Upper lobe of right lung (tissue), 1 donor: Measurements from ENCODE around the gene BMP6. TPM values are rescaled to one million over a fixed set of nuclear protein-coding genes. Genes with fewer than 3 reads are reported as not detected.
"Not testable (repeated sequence)": the region's sequence is repeated elsewhere in the genome, so short reads cannot be mapped to it uniquely, and the experiment has no call there.

Source experiments
- ATAC-seq: fragments of 200-7000 bp; cut with Tn5 transposase; one replicate; pipeline ENCODE4 v1.9.1; 2020; ENCODE audit warnings: mild to moderate bottlenecking, moderate library complexity
- DNase-seq: peaks from one replicate; pipeline ENCODE4 v3.0.0-alpha.2; 2020
- H3K27ac ChIP-seq: fragments of 200-600 bp; one replicate; pipeline ENCODE4 v1.8.0; 2022
- H3K27me3 ChIP-seq: fragments of 200-600 bp; one replicate; pipeline ENCODE4 v1.8.0; 2022; ENCODE audit warnings: mild to moderate bottlenecking
- H3K36me3 ChIP-seq: fragments of 200-600 bp; one replicate; pipeline ENCODE4 v1.8.0; 2022
- H3K4me1 ChIP-seq: fragments of 200-600 bp; one replicate; pipeline ENCODE4 v1.8.0; 2022
- H3K4me3 ChIP-seq: fragments of 200-600 bp; one replicate; pipeline ENCODE4 v1.8.0; 2022; ENCODE audit warnings: mild to moderate bottlenecking
- H3K9me3 ChIP-seq: fragments of 200-600 bp; one replicate; pipeline ENCODE4 v1.8.0; 2022
- intact Hi-C: fragments of 100-400 bp; cut with DNase I; formaldehyde crosslinking; loops from one replicate; pipeline ENCODE4 v1.11.0; 2022
- total RNA-seq: library from RNA; stranded (reverse); fragmentation: NEBNext Ultra II Directional; extraction: Animal tissue kit (Norgen Biotek cat#: 25700); gene quantifications from one replicate; pipeline ENCODE4 v1.2.1, GENCODE V29; 2021
- TF ChIP-seq, protein P1 (sequence below): fragments of 200-600 bp; IDR thresholded peaks from one replicate; pipeline ENCODE4 v1.8.0; 2022; ENCODE audit warnings: antibody characterized with exemption
- donor health status: DM: no; HTN: yes; CAD: no; lungs with severe emphysema.

Gene BMP6
- total RNA-seq, 1 donor from 2014 or later, result 6.6 TPM

DNA sequence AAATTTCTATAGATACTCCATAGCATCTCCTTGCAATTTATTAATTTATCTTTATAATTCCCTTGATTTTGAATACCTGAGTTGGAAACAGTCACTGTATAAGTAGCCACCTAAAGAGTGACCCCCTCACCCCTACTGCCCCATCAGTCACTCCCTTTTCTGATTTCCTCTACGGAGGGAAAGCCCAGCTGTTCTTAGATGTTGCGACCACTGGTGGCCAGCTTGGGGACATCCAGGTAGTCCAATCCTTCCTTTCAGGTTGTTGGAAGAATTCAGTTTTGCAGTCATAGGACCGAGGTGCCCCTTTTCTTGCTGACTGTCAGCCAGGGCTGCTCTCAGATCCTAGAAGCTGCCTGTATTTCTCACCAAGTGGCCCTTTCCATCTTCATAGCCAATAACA is 87.8 kb downstream of the BMP6 start:
- no peak for DNase-seq
- no peak for ATAC-seq
- Histone ChIP-seq H3K9me3 (no peaks in the 10 kb centered on the region), H3K36me3 (no peaks in the 10 kb centered on the region), H3K4me1 (no peaks in the 10 kb centered on the region), H3K27me3 (no peaks in the 10 kb centered on the region), H3K4me3 (no peak overlapping the region), H3K27ac (no peak overlapping the region)
- TF ChIP-seq, protein P1, sequence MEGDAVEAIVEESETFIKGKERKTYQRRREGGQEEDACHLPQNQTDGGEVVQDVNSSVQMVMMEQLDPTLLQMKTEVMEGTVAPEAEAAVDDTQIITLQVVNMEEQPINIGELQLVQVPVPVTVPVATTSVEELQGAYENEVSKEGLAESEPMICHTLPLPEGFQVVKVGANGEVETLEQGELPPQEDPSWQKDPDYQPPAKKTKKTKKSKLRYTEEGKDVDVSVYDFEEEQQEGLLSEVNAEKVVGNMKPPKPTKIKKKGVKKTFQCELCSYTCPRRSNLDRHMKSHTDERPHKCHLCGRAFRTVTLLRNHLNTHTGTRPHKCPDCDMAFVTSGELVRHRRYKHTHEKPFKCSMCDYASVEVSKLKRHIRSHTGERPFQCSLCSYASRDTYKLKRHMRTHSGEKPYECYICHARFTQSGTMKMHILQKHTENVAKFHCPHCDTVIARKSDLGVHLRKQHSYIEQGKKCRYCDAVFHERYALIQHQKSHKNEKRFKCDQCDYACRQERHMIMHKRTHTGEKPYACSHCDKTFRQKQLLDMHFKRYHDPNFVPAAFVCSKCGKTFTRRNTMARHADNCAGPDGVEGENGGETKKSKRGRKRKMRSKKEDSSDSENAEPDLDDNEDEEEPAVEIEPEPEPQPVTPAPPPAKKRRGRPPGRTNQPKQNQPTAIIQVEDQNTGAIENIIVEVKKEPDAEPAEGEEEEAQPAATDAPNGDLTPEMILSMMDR, result no peak
- intact Hi-C loops, result no loop called here

DNA sequence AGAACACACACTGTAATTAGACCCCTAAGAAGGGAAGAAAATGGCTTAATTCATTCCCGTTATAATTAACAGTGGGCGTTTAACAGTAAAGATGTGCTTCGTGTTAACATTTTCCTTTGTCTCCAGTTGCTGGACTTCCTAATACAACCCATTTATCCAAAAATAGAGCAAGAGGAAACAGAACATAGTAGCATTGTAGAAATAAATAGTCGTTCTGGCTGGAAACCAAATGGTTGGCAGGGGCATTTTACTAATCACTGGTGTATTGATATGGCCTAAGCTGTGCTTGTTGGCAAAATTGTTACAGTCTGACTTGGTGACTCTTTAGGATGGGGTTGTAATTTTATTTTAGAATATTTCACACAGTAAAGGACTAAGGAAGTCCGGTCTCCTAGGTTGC is 89.8 kb downstream of the BMP6 start:
- ATAC-seq (no peak), DNase-seq (no peak)
- TF ChIP-seq, protein P1, result no peak
- Histone ChIP-seq H3K27ac (no peak overlapping the region), H3K4me1 (no peaks in the 10 kb centered on the region), H3K4me3 (no peak overlapping the region), H3K36me3 (no peaks in the 10 kb centered on the region), H3K9me3 (no peaks in the 10 kb centered on the region), H3K27me3 (no peaks in the 10 kb centered on the region)
- intact Hi-C loops, result no loop called here

DNA sequence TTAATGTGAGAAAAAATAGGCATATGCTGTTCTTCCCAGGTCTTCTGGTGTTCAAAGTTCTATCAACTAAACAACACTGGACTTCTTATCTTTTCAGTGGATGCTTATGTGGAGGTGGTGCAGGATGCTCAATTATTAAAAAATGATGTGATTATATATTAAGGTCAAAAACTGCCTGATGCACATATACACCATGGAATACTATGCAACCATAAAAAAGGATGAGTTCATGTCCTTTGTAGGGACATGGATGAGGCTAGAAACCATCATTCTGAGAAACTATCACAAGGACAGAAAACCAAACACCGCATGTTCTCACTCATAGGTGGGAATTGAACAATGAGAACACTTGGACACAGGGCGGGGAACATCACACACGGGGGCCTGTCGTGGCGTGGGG is 91.3 kb downstream of the BMP6 start:
- H3K27ac ChIP-seq, H3K9me3 ChIP-seq, ATAC-seq, H3K4me3 ChIP-seq, DNase-seq, H3K36me3 ChIP-seq, H3K4me1 ChIP-seq, intact Hi-C loops, H3K27me3 ChIP-seq: not testable (repeated sequence)

DNA sequence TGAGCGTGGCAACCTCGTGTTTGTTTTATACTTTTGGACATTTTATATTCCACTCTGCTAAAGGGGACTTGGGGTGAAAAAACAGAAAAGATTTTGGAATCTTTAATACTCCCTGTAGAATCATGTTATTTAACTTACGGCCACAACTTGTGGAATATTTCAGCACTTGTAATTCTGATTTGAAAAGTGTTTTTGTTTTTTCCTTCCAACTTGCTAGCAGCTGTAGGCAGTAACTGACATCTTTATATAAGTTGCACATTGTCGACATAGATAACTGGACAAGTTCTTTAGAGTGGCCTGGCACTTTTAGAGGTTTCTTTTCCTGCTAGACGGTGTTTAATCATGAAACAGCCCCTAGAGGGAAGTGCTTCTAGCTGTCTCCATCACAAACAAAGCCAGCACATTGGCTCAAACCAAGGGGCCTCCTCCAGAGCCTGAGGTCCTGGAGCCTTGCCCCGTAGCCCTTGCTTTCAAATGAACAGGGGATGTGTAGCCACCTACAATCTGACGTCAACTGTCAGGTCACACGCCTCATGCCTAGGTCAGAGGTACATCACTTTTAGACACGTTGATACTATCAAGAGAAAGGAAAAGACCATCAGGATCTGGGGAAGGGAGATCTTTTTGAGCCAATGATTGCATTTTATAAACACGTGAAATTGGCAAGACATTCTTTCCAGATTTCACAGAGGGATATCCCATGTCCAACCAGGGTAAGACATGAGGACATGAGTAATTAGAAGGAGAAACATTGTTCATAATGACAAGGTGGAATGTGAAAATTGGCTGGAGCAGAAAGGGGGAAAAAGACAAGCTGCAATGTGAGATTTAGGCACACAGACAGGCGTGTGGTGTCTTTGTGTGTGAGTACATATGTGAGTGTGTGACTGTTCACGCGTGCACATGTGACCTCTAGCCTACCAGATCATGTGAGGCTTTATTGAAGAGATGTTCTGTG is 92.6 kb downstream of the BMP6 start:
- H3K9me3 ChIP-seq, result no peaks in the 10 kb centered on the region
- H3K4me3 ChIP-seq, result no peak overlapping the region
- no peaks in the 10 kb centered on the region for H3K36me3 ChIP-seq
- ATAC-seq (no peak), DNase-seq (no peak)
- no peaks in the 10 kb centered on the region for H3K27me3 ChIP-seq
- intact Hi-C loops, result no loop called here
- H3K4me1 ChIP-seq, result no peaks in the 10 kb centered on the region
- TF ChIP-seq, protein P1, result no peak
- no peak overlapping the region for H3K27ac ChIP-seq

DNA sequence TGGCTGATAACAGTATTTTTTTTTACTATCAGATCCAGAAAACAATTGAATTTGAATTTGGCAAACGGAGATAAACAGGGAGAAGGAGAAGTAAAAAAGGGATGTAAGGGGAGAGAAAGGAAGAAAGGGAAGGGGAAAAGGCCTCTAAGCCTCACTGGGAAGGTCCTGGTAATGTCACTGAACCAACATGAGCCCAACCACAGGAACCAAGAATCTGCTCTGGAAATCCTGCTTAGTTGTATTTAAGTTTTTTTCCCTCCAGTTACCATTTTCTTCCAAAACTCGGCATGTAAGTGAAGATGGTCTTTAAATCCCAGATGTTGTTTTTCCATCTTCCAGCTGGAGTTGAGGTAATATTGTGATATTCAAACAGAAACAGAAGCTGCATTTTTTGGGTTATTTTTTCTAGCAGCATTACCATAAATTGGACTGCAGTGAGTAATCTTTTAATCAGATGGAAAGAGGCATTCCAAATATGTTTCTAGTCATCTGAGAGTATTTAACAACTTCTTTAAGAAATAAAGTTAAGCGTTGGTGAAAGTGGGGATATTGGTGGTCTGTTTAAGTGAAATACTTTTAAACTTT is 93.6 kb downstream of the BMP6 start:
- TF ChIP-seq, protein P1, result no peak
- no peaks in the 10 kb centered on the region for H3K27me3 ChIP-seq
- no peak for DNase-seq
- no peaks in the 10 kb centered on the region for H3K4me1 ChIP-seq
- no peak overlapping the region for H3K4me3 ChIP-seq
- intact Hi-C loops, result no loop called here
- ATAC-seq, result no peak
- H3K9me3 ChIP-seq, result no peaks in the 10 kb centered on the region
- H3K27ac ChIP-seq, result no peak overlapping the region
- H3K36me3 ChIP-seq, result no peaks in the 10 kb centered on the region

DNA sequence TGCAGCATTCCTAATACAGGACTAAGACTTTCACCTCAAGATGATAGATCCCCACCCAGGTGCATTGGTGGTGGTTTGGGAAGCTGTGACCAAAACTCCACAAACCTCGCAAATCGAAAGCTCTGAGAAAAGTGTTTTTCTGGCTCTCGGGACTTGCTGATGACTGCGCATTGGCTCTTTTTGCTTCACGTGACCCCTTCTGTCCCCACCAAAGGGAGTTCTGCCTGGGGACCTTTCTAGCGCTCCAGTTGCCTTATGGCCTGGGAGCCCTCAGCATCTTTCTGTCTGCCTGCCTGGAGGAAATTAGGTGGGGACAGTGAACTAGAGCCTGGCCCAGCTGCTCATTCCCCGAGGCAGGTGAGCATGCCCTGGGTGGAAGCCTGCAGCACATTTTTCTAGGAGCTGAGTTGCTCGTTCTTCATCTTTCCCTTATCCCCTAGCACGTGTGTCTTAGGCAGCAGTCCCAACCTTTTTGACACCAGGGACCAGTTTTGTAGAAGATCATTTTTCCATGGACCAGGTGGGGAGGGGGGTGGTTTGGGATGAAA is 94.5 kb downstream of the BMP6 start:
- Histone ChIP-seq H3K4me3 (no peak overlapping the region), H3K4me1 (no peaks in the 10 kb centered on the region), H3K36me3 (no peaks in the 10 kb centered on the region), H3K27me3 (no peaks in the 10 kb centered on the region), H3K27ac (no peak overlapping the region), H3K9me3 (no peaks in the 10 kb centered on the region)
- ATAC-seq, result no peak
- TF ChIP-seq, protein P1, result no peak
- intact Hi-C loops, result no loop called here
- DNase-seq, result no peak
